OCI-LY3 (cell line): ENCODE results near the gene CDC14A.
A peak's percentile ranks its signal among the peaks of the same experiment; 100 is the strongest.

Experiments used
- H2AFZ ChIP-seq: fragments of 200-600, 300-600 bp; shearing (Covaris generic); 2 replicates; pipeline ENCODE4 v1.6.0; 2014; ENCODE audit warnings: antibody characterized with exemption, low read depth, low read length
- H3K27ac ChIP-seq: fragments of 200-600, 300-600 bp; sonication (generic); 2 replicates; pipeline ENCODE4 v1.5.1; 2014; ENCODE audit warnings: mild to moderate bottlenecking, low read length, moderate library complexity, mixed read lengths
- H3K27me3 ChIP-seq: fragments of 200-600, 300-600 bp; sonication (generic); 2 replicates; pipeline ENCODE4 v1.6.1; 2014; ENCODE audit warnings: low read depth, low read length, mixed read lengths
- H3K36me3 ChIP-seq: fragments of 200-600, 300-600 bp; sonication (generic); replicated peaks from 2 replicates; pipeline ENCODE3; 2014; ENCODE audit warnings: low read depth, low read length, mixed read lengths
- H3K4me1 ChIP-seq: fragments of 300-600, 200-600 bp; sonication (generic); 2 replicates; pipeline ENCODE4 v1.6.1; 2014; ENCODE audit warnings: low read length, mixed read lengths
- H3K4me2 ChIP-seq: fragments of 200-600, 300-600 bp; sonication (generic); 2 replicates; pipeline ENCODE4 v1.6.1; 2014; ENCODE audit warnings: low read length, mixed read lengths
- H3K4me3 ChIP-seq: fragments of 300-600, 200-600 bp; sonication (generic); 2 replicates; pipeline ENCODE4 v1.5.1; 2014; ENCODE audit warnings: antibody characterized with exemption, mild to moderate bottlenecking, low read length, moderate library complexity
- H3K79me2 ChIP-seq: fragments of 300-600, 200-600 bp; shearing (Covaris generic); 2 replicates; pipeline ENCODE4 v1.6.1; 2014; ENCODE audit warnings: mild to moderate bottlenecking, low read length, mixed read lengths
- H3K9ac ChIP-seq: fragments of 300-600, 200-600 bp; shearing (Covaris generic); 2 replicates; pipeline ENCODE4 v1.6.0; 2014; ENCODE audit warnings: mild to moderate bottlenecking, low read length, moderate library complexity
- H3K9me3 ChIP-seq: fragments of 200-600, 300-600 bp; shearing (Covaris generic); 2 replicates; pipeline ENCODE4 v1.6.1; 2014; ENCODE audit warnings: low read length, mixed read lengths; ENCODE audit not compliant: insufficient read depth
- H4K20me1 ChIP-seq: fragments of 200-600, 300-600 bp; sonication (generic); 2 replicates; pipeline ENCODE4 v1.6.1; 2016; ENCODE audit warnings: low read length, mixed read lengths; ENCODE audit not compliant: insufficient read depth
- CTCF ChIP-seq: fragments of 200-600, 300-600 bp; sonication (generic); IDR thresholded peaks from 2 replicates; pipeline ENCODE4 v1.5.1; 2014; ENCODE audit warnings: antibody characterized with exemption, low read length, low read depth
- EZH2phosphoT487 ChIP-seq: fragments of 200-600 bp; shearing (Covaris generic); IDR thresholded peaks from 2 replicates; pipeline ENCODE4 v1.6.1; 2018; ENCODE audit warnings: antibody characterized with exemption, mixed run types, low read depth

The CDC14A gene

GRCh38 chr1:100352267-100353070 is at the start of gene CDC14A:
Gene CDC14A (plus strand): TSS chr1:100352506. CDS start chr1:100352955, 449 bp downstream.
- H4K20me1 ChIP-seq: peaks cover 6% of the 10 kb centered on the region
- TF ChIP-seq EZH2phosphoT487: no peak
- no peak for TF ChIP-seq CTCF
- H2AFZ ChIP-seq: peak within 1 kb of the TSS; percentile 90
- peaks cover 8% of the 10 kb centered on the region for H3K36me3 ChIP-seq
- H3K27me3 ChIP-seq: no peaks in the 10 kb centered on the region
- H3K27ac ChIP-seq: peak within 1 kb of the TSS; percentile 93
- H3K4me1 ChIP-seq: peaks cover 18% of the 10 kb centered on the region
- H3K4me2 ChIP-seq: peak within 1 kb of the TSS; percentile 96
- H3K9ac ChIP-seq: peak within 1 kb of the TSS; percentile 92
- H3K4me3 ChIP-seq: peak within 1 kb of the TSS; percentile 96
- H3K79me2 ChIP-seq: peaks cover 8% of the 10 kb centered on the region; the same call in 1 of the 2 replicates
- H3K9me3 ChIP-seq: no peaks in the 10 kb centered on the region

GRCh38 chr1:100302739-100303138 is 49.6 kb upstream of the CDC14A start:
- no peaks in the 10 kb centered on the region for H3K36me3 ChIP-seq
- H3K79me2 ChIP-seq: no peaks in the 10 kb centered on the region
- H3K9me3 ChIP-seq: no peaks in the 10 kb centered on the region
- H3K27me3 ChIP-seq: no peaks in the 10 kb centered on the region
- no peak overlapping the region for H3K27ac ChIP-seq
- no peaks in the 10 kb centered on the region for H4K20me1 ChIP-seq
- peaks cover 14% of the 10 kb centered on the region for H3K4me1 ChIP-seq
- H3K4me2 ChIP-seq: no peak overlapping the region
- H3K9ac ChIP-seq: no peak overlapping the region
- H3K4me3 ChIP-seq: no peak overlapping the region
- H2AFZ ChIP-seq: no peak overlapping the region
- TF ChIP-seq EZH2phosphoT487 (no peak), CTCF (no peak)

GRCh38 chr1:100304227-100304626 is 48.1 kb upstream of the CDC14A start:
- H4K20me1 ChIP-seq: no peaks in the 10 kb centered on the region
- no peaks in the 10 kb centered on the region for H3K36me3 ChIP-seq
- no peak overlapping the region for H3K4me2 ChIP-seq
- no peak overlapping the region for H3K4me3 ChIP-seq
- no peak overlapping the region for H2AFZ ChIP-seq
- H3K9me3 ChIP-seq: no peaks in the 10 kb centered on the region
- peaks cover 25% of the 10 kb centered on the region for H3K4me1 ChIP-seq
- H3K9ac ChIP-seq: no peak overlapping the region
- no peaks in the 10 kb centered on the region for H3K27me3 ChIP-seq
- no peak overlapping the region for H3K27ac ChIP-seq
- TF ChIP-seq CTCF (no peak), EZH2phosphoT487 (no peak)
- H3K79me2 ChIP-seq: no peaks in the 10 kb centered on the region

GRCh38 chr1:100304921-100305320 is 47.4 kb upstream of the CDC14A start:
- Histone ChIP-seq H3K4me1 (peaks cover 30% of the 10 kb centered on the region), H3K4me3 (no peak overlapping the region), H3K9me3 (no peaks in the 10 kb centered on the region), H4K20me1 (no peaks in the 10 kb centered on the region), H2AFZ (no peak overlapping the region), H3K9ac (no peak overlapping the region), H3K27me3 (no peaks in the 10 kb centered on the region), H3K4me2 (no peak overlapping the region), H3K27ac (no peak overlapping the region), H3K36me3 (no peaks in the 10 kb centered on the region), H3K79me2 (no peaks in the 10 kb centered on the region)
- TF ChIP-seq CTCF (no peak), EZH2phosphoT487 (no peak)
